H1 (cell line): ENCODE measurements around the gene CA14. TPM values are rescaled to one million over a fixed set of nuclear protein-coding genes. Genes with fewer than 3 reads are reported as not detected.
A peak's percentile ranks its signal among the peaks of the same experiment; 100 is the strongest.

ENCODE experiments used
- CTCF ChIA-PET: fragments of 300-600 bp; sonication (Branson Sonifier 250); formaldehyde crosslinking; loops from one replicate; lab custom pipeline; 2021; ENCODE audit not compliant: partially characterized antibody; lab: Charles Lee
- POLR2A ChIA-PET: fragments of 300-600 bp; sonication (Branson Sonifier 250); formaldehyde crosslinking; loops from one replicate; lab custom pipeline; 2021; ENCODE audit warnings: inconsistent platforms; ENCODE audit not compliant: partially characterized antibody; lab: Charles Lee
- DNase-seq, 2 experiments: peaks; one replicate each; pipeline versions ENCODE4 v3.0.0 to v3.0.0-alpha.2; 2010 to 2022; ENCODE audit warnings: low spot score in 2 of 2, low read depth in 1 of 2, mixed read lengths in 1 of 2
- FAIRE-seq: peaks from 2 replicates; lab custom pipeline; 2011; peaks lifted over from hg19 to GRCh38; lab: Jason Lieb, UNC
- H2AFZ ChIP-seq: 2 replicates; pipeline ENCODE4 v1.8.1; 2012; ENCODE audit warnings: low read length, inconsistent platforms
- H2AK5ac ChIP-seq: 2 replicates; pipeline ENCODE4 v1.6.1; 2013; ENCODE audit warnings: low read depth, low read length
- H2BK120ac ChIP-seq: replicated peaks from 2 replicates; pipeline ENCODE3; 2013; ENCODE audit warnings: low read depth, low read length, inconsistent platforms
- H2BK12ac ChIP-seq: 2 replicates; pipeline ENCODE4 v1.6.1; 2013; ENCODE audit warnings: low read depth, low read length
- H2BK15ac ChIP-seq: 2 replicates; pipeline ENCODE4 v1.6.1; 2013; ENCODE audit warnings: low read length
- H2BK20ac ChIP-seq: 2 replicates; pipeline ENCODE4 v1.6.1; 2013; ENCODE audit warnings: low read length
- H2BK5ac ChIP-seq: 2 replicates; pipeline ENCODE4 v1.6.1; 2013; ENCODE audit warnings: low read depth, low read length
- H3K14ac ChIP-seq: 2 replicates; pipeline ENCODE4 v1.6.1; 2013; ENCODE audit warnings: inconsistent platforms; ENCODE audit not compliant: insufficient read length
- H3K18ac ChIP-seq: 2 replicates; pipeline ENCODE4 v1.6.1; 2013; ENCODE audit warnings: low read length; ENCODE audit errors: extremely low read depth
- H3K23ac ChIP-seq: 2 replicates; pipeline ENCODE4 v1.6.1; 2013; ENCODE audit warnings: inconsistent platforms; ENCODE audit not compliant: insufficient read length
- H3K23me2 ChIP-seq: 2 replicates; pipeline ENCODE4 v1.6.1; 2013; ENCODE audit warnings: low read depth, low read length
- H3K27ac ChIP-seq: 2 replicates; pipeline ENCODE4 v1.6.1; 2011; ENCODE audit warnings: low read depth, low read length, inconsistent platforms
- H3K27me3 ChIP-seq, 4 experiments: replicated peaks in 1 of 4; 1 replicate in 1 of 4; 2 replicates in 3 of 4; pipeline versions ENCODE4 v1.6.1 to v1.8.1; 2011 to 2013; ENCODE audit warnings: low read length in 3 of 4, mild to moderate bottlenecking in 3 of 4, inconsistent platforms in 2 of 4, mixed read lengths in 2 of 4, moderate library complexity in 1 of 4; ENCODE audit not compliant: control insufficient read depth in 3 of 4, insufficient read depth in 3 of 4; ENCODE audit errors: extremely low read depth in 1 of 4
- H3K36me3 ChIP-seq, 4 experiments: 2 replicates each; pipeline versions ENCODE4 v1.6.1 to v1.8.1; 2011 to 2013; ENCODE audit warnings: mild to moderate bottlenecking in 4 of 4, low read length in 3 of 4, moderate library complexity in 2 of 4, control low read depth in 1 of 4, inconsistent platforms in 1 of 4; ENCODE audit not compliant: insufficient read depth in 4 of 4, control insufficient read depth in 2 of 4
- H3K4ac ChIP-seq: replicated peaks from 2 replicates; pipeline ENCODE3; 2013; ENCODE audit warnings: low read length, low read depth, mixed read lengths, inconsistent platforms; ENCODE audit not compliant: insufficient read length
- H3K4me1 ChIP-seq, 4 experiments: replicated peaks in 1 of 4; 1 replicate in 1 of 4; 2 replicates in 3 of 4; pipeline versions ENCODE4 v1.6.1 to v1.8.1; 2011 to 2013; ENCODE audit warnings: low read length in 3 of 4, inconsistent platforms in 2 of 4, mixed read lengths in 1 of 4; ENCODE audit not compliant: insufficient read depth in 4 of 4, control insufficient read depth in 3 of 4
- H3K4me2 ChIP-seq, 2 experiments: 2 replicates each; pipeline versions ENCODE4 v1.6.1 to v1.8.1; 2011 to 2013; ENCODE audit warnings: low read depth in 2 of 2, low read length in 2 of 2, control low read depth in 1 of 2, inconsistent platforms in 1 of 2, mild to moderate bottlenecking in 1 of 2; ENCODE audit not compliant: insufficient read depth in 1 of 2
- H3K4me3 ChIP-seq, 4 experiments: fragments of 200-600, 300-600 bp in 1 of 4; sonication (generic), shearing (Covaris generic), sonication (Bioruptor Twin) in 1 of 4; 2 replicates each; pipeline versions ENCODE4 v1.5.1 to v1.8.1; 2011 to 2016; ENCODE audit warnings: low read length in 4 of 4, low read depth in 3 of 4, control low read depth in 2 of 4, inconsistent platforms in 2 of 4, mild to moderate bottlenecking in 2 of 4, mixed read lengths in 1 of 4, moderate library complexity in 1 of 4; ENCODE audit not compliant: insufficient read depth in 2 of 4; ENCODE audit errors: extremely low read depth in 1 of 4
- H3K56ac ChIP-seq: replicated peaks from 2 replicates; pipeline ENCODE3; 2013; ENCODE audit warnings: low read depth, mild to moderate bottlenecking, mixed read lengths, low read length, inconsistent platforms; ENCODE audit not compliant: insufficient read length
- H3K79me1 ChIP-seq: 2 replicates; pipeline ENCODE4 v1.6.1; 2013; ENCODE audit warnings: low read depth, low read length, control low read depth
- H3K79me2 ChIP-seq, 2 experiments: 2 replicates each; pipeline versions ENCODE4 v1.6.1 to v1.8.1; 2012 to 2013; ENCODE audit warnings: low read length in 2 of 2, mild to moderate bottlenecking in 2 of 2, inconsistent platforms in 1 of 2; ENCODE audit not compliant: insufficient read depth in 2 of 2, control insufficient read depth in 1 of 2
- H3K9ac ChIP-seq, 4 experiments: replicated peaks in 1 of 4; 1 replicate in 1 of 4; 2 replicates in 3 of 4; pipeline versions ENCODE4 v1.6.1 to v1.8.1; 2011 to 2013; ENCODE audit warnings: low read depth in 3 of 4, low read length in 3 of 4, control low read depth in 2 of 4, mild to moderate bottlenecking in 2 of 4, moderate library complexity in 2 of 4, inconsistent platforms in 1 of 4; ENCODE audit errors: extremely low read depth in 1 of 4
- H3K9me3 ChIP-seq, 2 experiments: 2 replicates each; pipeline versions ENCODE4 v1.6.1 to v1.8.1; 2012 to 2013; ENCODE audit warnings: mild to moderate bottlenecking in 2 of 2, moderate library complexity in 2 of 2, control low read depth in 1 of 2, inconsistent platforms in 1 of 2, low read depth in 1 of 2, low read length in 1 of 2, mixed read lengths in 1 of 2; ENCODE audit not compliant: insufficient read depth in 2 of 2
- H4K20me1 ChIP-seq, 2 experiments: replicated peaks in 1 of 2; 2 replicates each; pipeline versions ENCODE3 to v1.8.1; 2011 to 2013; ENCODE audit warnings: inconsistent platforms in 2 of 2, low read length in 2 of 2, mild to moderate bottlenecking in 1 of 2; ENCODE audit not compliant: insufficient read depth in 2 of 2, control insufficient read depth in 1 of 2
- H4K5ac ChIP-seq: 2 replicates; pipeline ENCODE4 v1.6.1; 2013; ENCODE audit warnings: low read length, low read depth, mixed read lengths, inconsistent platforms; ENCODE audit not compliant: insufficient read length
- H4K8ac ChIP-seq: 2 replicates; pipeline ENCODE4 v1.8.0; 2013; ENCODE audit warnings: mild to moderate bottlenecking, moderate library complexity, low read length, inconsistent platforms; ENCODE audit not compliant: insufficient read depth; ENCODE audit errors: extremely low read depth
- H4K91ac ChIP-seq: replicated peaks from 2 replicates; pipeline ENCODE3; 2013; ENCODE audit warnings: low read length, mixed read lengths, inconsistent platforms; ENCODE audit not compliant: insufficient read length
- SIRT6 ChIP-seq: IDR thresholded peaks from one replicate; pipeline ENCODE4 v1.7.1; 2012; ENCODE audit warnings: low read length, inconsistent platforms
- WGBS, 2 experiments: shearing (Covaris generic) in 1 of 2; methylation state at CpG; one replicate each; pipeline versions ENCODE4 v1.1.6 to v1.1.7; 2013 to 2015; ENCODE audit warnings: low lambda C conversion rate in 2 of 2, mixed read lengths in 2 of 2, inconsistent platforms in 1 of 2, low coverage in 1 of 2, missing lambda C conversion rate in 1 of 2; ENCODE audit not compliant: insufficient replicate concordance in 2 of 2, insufficient coverage in 1 of 2, insufficient read length in 1 of 2; ENCODE audit errors: extremely low coverage in 1 of 2, missing lambda C conversion rate in 1 of 2; 5-methylcytosine and 5-hydroxymethylcytosine counted together
- polyA plus RNA-seq, 7 experiments: library from polyadenylated mRNA; depleted of rRNA in 3 of 7; stranded (reverse) in 5 of 7; unstranded in 2 of 7; fragments of >200 nt in 5 of 7; fragments of 200-250 nt in 2 of 7; gene quantifications; 1 replicate in 5 of 7; 2 replicates in 1 of 7; 4 replicates in 1 of 7; pipeline versions ENCODE4 v1.2.1 to v1.2.3, GENCODE V29; 2011 to 2013; ENCODE audit warnings: missing spikeins in 2 of 7, mixed read lengths in 2 of 7
- total RNA-seq: library from RNA; stranded (reverse); fragmentation: NEBNext Ultra II Directional; extraction: Animal tissue kit (Norgen Biotek cat#: 25700); gene quantifications from 2 replicates; pipeline ENCODE4 v1.2.1, GENCODE V29; 2021
- TF ChIP-seq, protein P1 (sequence below), 3 experiments: IDR thresholded peaks; 1 replicate in 2 of 3; 2 replicates in 1 of 3; pipeline versions ENCODE4 v1.5.1 to v1.6.1; 2011; ENCODE audit warnings: low read length in 3 of 3, mild to moderate bottlenecking in 3 of 3, inconsistent platforms in 2 of 3, low read depth in 1 of 3, moderate library complexity in 1 of 3; ENCODE audit not compliant: insufficient read depth in 1 of 3; ENCODE audit errors: control extremely low read depth in 1 of 3

The CA14 gene
- total and polyA plus RNA-seq, 2 of the 8 experiments (the other 6 are each of a cell fraction or from before 2014, with no cell fraction given), result 52.3 to 105 TPM

DNA sequence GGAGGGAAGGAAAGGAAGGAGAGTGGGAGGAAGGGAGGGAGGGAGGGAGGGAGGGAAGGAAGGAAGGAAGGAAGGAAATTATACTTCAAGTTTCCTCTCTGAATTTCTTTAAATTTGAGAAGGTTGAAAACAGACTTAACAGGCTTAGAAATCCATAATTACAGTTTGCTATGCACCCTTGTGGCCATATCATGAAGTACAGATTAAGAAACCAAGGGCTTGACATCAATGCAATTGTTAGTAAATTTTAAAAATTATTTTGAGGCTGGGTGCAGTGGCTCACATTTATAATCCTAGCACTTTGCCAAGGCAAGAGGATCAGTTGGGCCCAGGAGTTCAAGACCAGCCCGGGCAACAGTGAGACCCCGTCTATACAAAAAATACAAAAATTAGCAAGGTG lies 36.0 kb upstream of the CA14 start:
- Histone ChIP-seq H3K4me1 (no peaks in the 10 kb centered on the region), H3K79me2 (no peaks in the 10 kb centered on the region; a peak in 1 of 4 replicates), H3K79me1 (no peaks in the 10 kb centered on the region), H3K9me3 (no peaks in the 10 kb centered on the region), H4K20me1 (peaks cover under 1 to 2% of the 10 kb centered on the region in 2 experiments), H3K36me3 (peaks cover 14 to 52% (median 34%) of the 10 kb centered on the region in 4 experiments), H3K4me2 (no peak overlapping the region), H3K56ac (no peak overlapping the region), H4K91ac (no peak overlapping the region), H2AK5ac (no peak overlapping the region), H2BK120ac (no peak overlapping the region), H4K5ac (no peak overlapping the region), H3K27me3 (no peaks in the 10 kb centered on the region), H2BK20ac (no peak overlapping the region), H2BK5ac (no peak overlapping the region), H3K27ac (no peak overlapping the region), H3K4me3 (no peak overlapping the region), H2AFZ (no peak overlapping the region), H3K9ac (no peak overlapping the region)
- FAIRE-seq, result no peak
- no peak for TF ChIP-seq SIRT6
- TF ChIP-seq, protein P1, sequence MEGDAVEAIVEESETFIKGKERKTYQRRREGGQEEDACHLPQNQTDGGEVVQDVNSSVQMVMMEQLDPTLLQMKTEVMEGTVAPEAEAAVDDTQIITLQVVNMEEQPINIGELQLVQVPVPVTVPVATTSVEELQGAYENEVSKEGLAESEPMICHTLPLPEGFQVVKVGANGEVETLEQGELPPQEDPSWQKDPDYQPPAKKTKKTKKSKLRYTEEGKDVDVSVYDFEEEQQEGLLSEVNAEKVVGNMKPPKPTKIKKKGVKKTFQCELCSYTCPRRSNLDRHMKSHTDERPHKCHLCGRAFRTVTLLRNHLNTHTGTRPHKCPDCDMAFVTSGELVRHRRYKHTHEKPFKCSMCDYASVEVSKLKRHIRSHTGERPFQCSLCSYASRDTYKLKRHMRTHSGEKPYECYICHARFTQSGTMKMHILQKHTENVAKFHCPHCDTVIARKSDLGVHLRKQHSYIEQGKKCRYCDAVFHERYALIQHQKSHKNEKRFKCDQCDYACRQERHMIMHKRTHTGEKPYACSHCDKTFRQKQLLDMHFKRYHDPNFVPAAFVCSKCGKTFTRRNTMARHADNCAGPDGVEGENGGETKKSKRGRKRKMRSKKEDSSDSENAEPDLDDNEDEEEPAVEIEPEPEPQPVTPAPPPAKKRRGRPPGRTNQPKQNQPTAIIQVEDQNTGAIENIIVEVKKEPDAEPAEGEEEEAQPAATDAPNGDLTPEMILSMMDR (IDR thresholded peaks at IDR 0.05; ENCODE audit: control extremely low read depth in 1 of 3, insufficient read depth in 1 of 3, low read depth in 1 of 3, low read length in 3 of 3), result peak in 1 of 3 experiments; percentile 25; a peak in 2 of 4 replicates
- TF ChIP-seq, all 59 proteins: peak for 1
- Histone ChIP-seq H3K14ac (no peak overlapping the region), H3K23me2 (no peaks in the 10 kb centered on the region), H4K8ac (no peak overlapping the region), H2BK15ac (no peak overlapping the region), H3K23ac (no peak overlapping the region), H3K18ac (no peak overlapping the region), H2BK12ac (no peak overlapping the region), H3K4ac (no peak overlapping the region)
- peak in 1 of 2 experiments; percentile 35 for DNase-seq
- POLR2A ChIA-PET, result interaction anchor here (1.3 to 4.1 kb wide), 2 partner anchors 12 to 15 kb away, joined by 3 to 17 read pairs; no protein-coding TSS in a partner anchor
- WGBS, 2 experiments, result 87% methylated on average over 2 of the region's 2 CpGs; no CpG with 5 or more reads in 1 of the 2 experiments
- CTCF ChIA-PET, result interaction anchor here (0.9 to 2.4 kb wide), 2 partner anchors 7 to 11 kb away, joined by 3 to 9 read pairs; no protein-coding TSS in a partner anchor
